DND-41 (cell line): ENCODE results near the gene AARS1.

ENCODE experiments used
- ATAC-seq: fragments of 200-7000 bp; cut with Tn5 transposase; 3 replicates; pipeline ENCODE4 v1.9.1; 2021; ENCODE audit warnings: low read depth; ENCODE audit not compliant: insufficient read depth
- DNase-seq: peaks from one replicate; pipeline ENCODE4 v3.0.0-alpha.2; 2020
- H2AFZ ChIP-seq: 2 replicates; pipeline ENCODE4 v1.6.0; 2012; ENCODE audit warnings: low read depth, low read length
- H3K27ac ChIP-seq: 2 replicates; pipeline ENCODE4 v1.5.1; 2012; ENCODE audit warnings: low read length, inconsistent platforms
- H3K27me3 ChIP-seq: fragments of 200-600 bp; sonication (generic); 2 replicates; pipeline ENCODE4 v1.6.0; 2012; ENCODE audit warnings: low read length, mild to moderate bottlenecking, inconsistent platforms; ENCODE audit not compliant: insufficient read depth, poor library complexity
- H3K36me3 ChIP-seq: 2 replicates; pipeline ENCODE4 v1.5.1; 2012; ENCODE audit warnings: low read length, inconsistent platforms; ENCODE audit not compliant: insufficient read depth
- H3K4me1 ChIP-seq: 2 replicates; pipeline ENCODE4 v1.5.1; 2012; ENCODE audit warnings: mild to moderate bottlenecking, low read length; ENCODE audit not compliant: insufficient read depth
- H3K4me2 ChIP-seq: 2 replicates; pipeline ENCODE4 v1.6.0; 2012; ENCODE audit warnings: mild to moderate bottlenecking, moderate library complexity, low read length, inconsistent platforms; ENCODE audit not compliant: insufficient read depth
- H3K4me3 ChIP-seq, 2 experiments: fragments of 200-600 bp in 1 of 2; shearing (Covaris generic) in 1 of 2; 2 replicates each; pipeline ENCODE4 v1.5.1; 2012 to 2016; ENCODE audit warnings: inconsistent platforms in 2 of 2, low read length in 2 of 2, mild to moderate bottlenecking in 2 of 2, low read depth in 1 of 2, moderate library complexity in 1 of 2
- H3K79me2 ChIP-seq: 2 replicates; pipeline ENCODE4 v1.6.0; 2012; ENCODE audit warnings: low read length, inconsistent platforms; ENCODE audit not compliant: insufficient read depth
- H3K9ac ChIP-seq: 2 replicates; pipeline ENCODE4 v1.6.0; 2012; ENCODE audit warnings: low read depth, mild to moderate bottlenecking, inconsistent platforms, low read length, moderate library complexity
- H3K9me3 ChIP-seq: 2 replicates; pipeline ENCODE4 v1.5.1; 2012; ENCODE audit warnings: low read length, moderate library complexity, mild to moderate bottlenecking, inconsistent platforms; ENCODE audit not compliant: insufficient read depth, severe bottlenecking
- H4K20me1 ChIP-seq: 2 replicates; pipeline ENCODE4 v1.6.0; 2012; ENCODE audit warnings: low read length; ENCODE audit not compliant: insufficient read depth
- CTCF ChIP-seq: IDR thresholded peaks from 2 replicates; pipeline ENCODE4 v1.5.1; 2012; ENCODE audit warnings: borderline replicate concordance, low read length, moderate library complexity, mild to moderate bottlenecking; ENCODE audit not compliant: poor library complexity, severe bottlenecking; ENCODE audit errors: extremely low read depth
- EZH2 ChIP-seq: IDR thresholded peaks from 3 replicates; pipeline ENCODE4 v1.6.1; 2012; ENCODE audit warnings: borderline replicate concordance, low read depth, mild to moderate bottlenecking, moderate library complexity, low read length, inconsistent platforms; ENCODE audit not compliant: severe bottlenecking

AARS1 gene

GRCh38 chr16:70306880-70307279 is 17.6 kb upstream of the AARS1 start:
- Histone ChIP-seq H3K9ac (no peak overlapping the region), H4K20me1 (no peaks in the 10 kb centered on the region), H3K36me3 (no peaks in the 10 kb centered on the region), H3K79me2 (no peaks in the 10 kb centered on the region), H3K9me3 (no peaks in the 10 kb centered on the region), H2AFZ (no peak overlapping the region), H3K4me3 (no peak overlapping the region), H3K27ac (no peak overlapping the region), H3K4me1 (no peaks in the 10 kb centered on the region), H3K4me2 (no peak overlapping the region), H3K27me3 (no peaks in the 10 kb centered on the region)
- no peak for DNase-seq
- ATAC-seq, result no peak
- TF ChIP-seq EZH2 (no peak), CTCF (no peak)

GRCh38 chr16:70304892-70305448 is 15.7 kb upstream of the AARS1 start:
- H3K4me3 ChIP-seq, result no peak overlapping the region
- no peaks in the 10 kb centered on the region for H4K20me1 ChIP-seq
- ATAC-seq, result no peak
- no peak overlapping the region for H3K9ac ChIP-seq
- H3K36me3 ChIP-seq, result no peaks in the 10 kb centered on the region
- no peak for DNase-seq
- no peaks in the 10 kb centered on the region for H3K27me3 ChIP-seq
- H3K4me2 ChIP-seq, result no peak overlapping the region
- no peak overlapping the region for H3K27ac ChIP-seq
- no peaks in the 10 kb centered on the region for H3K4me1 ChIP-seq
- TF ChIP-seq CTCF, result no peak
- H2AFZ ChIP-seq, result no peak overlapping the region
- peaks cover 13% of the 10 kb centered on the region for H3K9me3 ChIP-seq
- H3K79me2 ChIP-seq, result no peaks in the 10 kb centered on the region

GRCh38 chr16:70302745-70303144 is 13.4 kb upstream of the AARS1 start:
- Histone ChIP-seq H3K27ac (no peak overlapping the region), H3K9me3 (peaks cover 13% of the 10 kb centered on the region), H3K27me3 (no peaks in the 10 kb centered on the region), H3K4me1 (no peaks in the 10 kb centered on the region), H3K79me2 (no peaks in the 10 kb centered on the region), H3K4me3 (no peak overlapping the region), H3K9ac (no peak overlapping the region), H3K36me3 (no peaks in the 10 kb centered on the region), H4K20me1 (no peaks in the 10 kb centered on the region), H3K4me2 (no peak overlapping the region), H2AFZ (no peak overlapping the region)
- no peak for TF ChIP-seq EZH2
- no peak for TF ChIP-seq CTCF
- ATAC-seq (no peak), DNase-seq (no peak)

DNA sequence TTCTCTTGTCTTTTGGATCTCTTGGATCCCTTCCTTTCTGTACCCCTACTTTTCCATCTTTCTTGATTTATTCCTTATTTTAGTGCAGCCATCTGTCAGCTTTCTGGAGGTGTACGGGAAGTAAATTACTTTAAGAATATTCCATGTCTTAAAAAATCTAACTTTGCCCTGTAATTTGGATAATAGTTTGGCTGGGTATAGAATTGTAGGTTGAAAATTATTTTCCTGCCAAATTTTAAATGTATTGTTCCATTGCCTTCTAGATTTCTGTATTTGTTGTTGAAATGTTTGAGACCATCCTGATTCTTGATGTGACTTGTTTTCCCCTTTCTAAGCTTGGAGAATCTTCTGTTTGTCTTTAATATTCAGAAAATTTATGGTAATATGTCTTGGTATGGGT is 11.8 kb upstream of the AARS1 start:
- Histone ChIP-seq H3K4me2 (no peak overlapping the region), H3K27ac (no peak overlapping the region), H3K4me3 (no peak overlapping the region), H3K4me1 (no peaks in the 10 kb centered on the region), H2AFZ (no peak overlapping the region), H4K20me1 (no peaks in the 10 kb centered on the region), H3K9me3 (peaks cover 13% of the 10 kb centered on the region), H3K27me3 (no peaks in the 10 kb centered on the region), H3K79me2 (no peaks in the 10 kb centered on the region), H3K9ac (no peak overlapping the region), H3K36me3 (no peaks in the 10 kb centered on the region)
- TF ChIP-seq EZH2 (no peak), CTCF (no peak)
- ATAC-seq (no peak), DNase-seq (no peak)
